GM13976 (cell line): ENCODE results near the gene NSMF.

Experiments used
- DNase-seq: peaks from one replicate; pipeline ENCODE4 v3.0.0; 2012; ENCODE audit warnings: low spot score
- in situ Hi-C: fragments of 300-500 bp; cut with MboI; formaldehyde crosslinking; loops from one replicate; pipeline ENCODE4 v1.12.0; 2022; ENCODE audit warnings: low sequenced_read_pairs, mixed read lengths, inconsistent platforms; ENCODE audit not compliant: unreplicated experiment
- TF ChIP-seq, protein P1 (sequence below): IDR thresholded peaks from 2 replicates; pipeline ENCODE4 v1.5.1; 2012; ENCODE audit warnings: borderline replicate concordance, mild to moderate bottlenecking; ENCODE audit not compliant: insufficient read depth; ENCODE audit errors: extremely low read depth, missing control alignments, control extremely low read depth

NSMF gene

DNA sequence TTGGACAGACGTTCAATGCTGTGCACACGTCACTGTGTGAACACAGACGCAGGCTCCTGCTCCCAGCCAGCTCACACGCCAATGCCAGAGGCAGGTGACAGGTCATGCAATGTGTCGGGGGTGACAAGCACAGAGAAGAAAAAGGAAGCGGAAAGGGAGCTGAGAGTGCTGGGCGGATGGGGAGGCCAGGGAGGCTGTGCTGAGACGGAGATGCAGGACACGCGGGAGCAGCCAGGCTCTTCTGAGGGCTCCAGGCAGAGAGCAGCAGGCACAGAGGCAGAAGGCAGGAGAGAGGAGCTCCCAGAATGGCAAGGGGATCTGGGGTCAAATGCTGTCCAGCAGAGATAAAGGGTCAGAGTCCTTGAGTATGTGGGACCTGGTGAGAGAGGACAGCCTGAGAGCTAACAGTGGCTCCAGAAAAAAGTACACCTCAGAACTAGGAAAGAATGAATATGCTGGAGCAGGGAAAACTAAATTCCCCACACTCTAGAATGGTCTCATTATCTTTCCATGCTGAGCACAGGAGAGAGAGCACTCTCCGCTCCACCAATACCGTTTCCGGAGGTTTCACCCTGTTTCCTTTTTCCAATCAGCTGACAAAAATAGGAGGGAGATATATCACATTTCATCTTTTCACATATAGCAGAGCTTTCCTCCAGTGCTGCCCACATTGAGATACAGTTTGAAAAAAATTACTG lies 32.8 kb upstream of the NSMF start:
- TF ChIP-seq, protein P1, sequence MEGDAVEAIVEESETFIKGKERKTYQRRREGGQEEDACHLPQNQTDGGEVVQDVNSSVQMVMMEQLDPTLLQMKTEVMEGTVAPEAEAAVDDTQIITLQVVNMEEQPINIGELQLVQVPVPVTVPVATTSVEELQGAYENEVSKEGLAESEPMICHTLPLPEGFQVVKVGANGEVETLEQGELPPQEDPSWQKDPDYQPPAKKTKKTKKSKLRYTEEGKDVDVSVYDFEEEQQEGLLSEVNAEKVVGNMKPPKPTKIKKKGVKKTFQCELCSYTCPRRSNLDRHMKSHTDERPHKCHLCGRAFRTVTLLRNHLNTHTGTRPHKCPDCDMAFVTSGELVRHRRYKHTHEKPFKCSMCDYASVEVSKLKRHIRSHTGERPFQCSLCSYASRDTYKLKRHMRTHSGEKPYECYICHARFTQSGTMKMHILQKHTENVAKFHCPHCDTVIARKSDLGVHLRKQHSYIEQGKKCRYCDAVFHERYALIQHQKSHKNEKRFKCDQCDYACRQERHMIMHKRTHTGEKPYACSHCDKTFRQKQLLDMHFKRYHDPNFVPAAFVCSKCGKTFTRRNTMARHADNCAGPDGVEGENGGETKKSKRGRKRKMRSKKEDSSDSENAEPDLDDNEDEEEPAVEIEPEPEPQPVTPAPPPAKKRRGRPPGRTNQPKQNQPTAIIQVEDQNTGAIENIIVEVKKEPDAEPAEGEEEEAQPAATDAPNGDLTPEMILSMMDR, result no peak
- no peak for DNase-seq
- in situ Hi-C loops, result no loop called here

DNA sequence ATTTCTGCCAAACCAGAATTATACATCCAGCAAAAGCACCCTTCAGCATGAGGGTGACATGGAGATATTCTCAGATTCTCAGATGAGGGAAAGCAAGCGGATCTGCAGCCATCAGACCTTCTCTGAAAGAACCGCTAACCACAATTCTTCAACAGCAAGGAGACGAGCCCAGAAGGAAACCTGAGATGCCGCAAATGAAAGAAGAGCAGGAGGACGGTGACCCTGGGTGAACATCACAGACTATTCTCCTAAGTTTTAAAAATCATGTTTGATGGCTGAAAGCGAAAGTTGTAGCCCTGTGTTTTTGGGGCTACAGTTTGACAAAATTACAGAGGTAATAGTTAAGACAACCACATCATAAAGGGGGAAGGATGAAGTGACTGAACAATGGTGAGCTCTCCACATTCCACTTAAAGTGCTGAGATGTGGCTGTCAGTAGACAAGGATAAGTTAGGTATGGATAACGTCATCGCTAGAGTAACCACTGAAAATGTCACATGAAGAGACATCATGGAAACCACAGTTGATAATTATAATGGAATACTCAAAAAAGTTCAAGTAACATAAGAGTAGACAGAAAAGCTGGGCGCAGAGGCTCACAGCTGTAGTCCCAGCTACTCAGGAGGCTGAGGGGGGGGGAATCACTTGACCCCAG lies 31.5 kb upstream of the NSMF start:
- DNase-seq, result no peak
- in situ Hi-C loops, result no loop called here
- TF ChIP-seq, protein P1, result no peak

DNA sequence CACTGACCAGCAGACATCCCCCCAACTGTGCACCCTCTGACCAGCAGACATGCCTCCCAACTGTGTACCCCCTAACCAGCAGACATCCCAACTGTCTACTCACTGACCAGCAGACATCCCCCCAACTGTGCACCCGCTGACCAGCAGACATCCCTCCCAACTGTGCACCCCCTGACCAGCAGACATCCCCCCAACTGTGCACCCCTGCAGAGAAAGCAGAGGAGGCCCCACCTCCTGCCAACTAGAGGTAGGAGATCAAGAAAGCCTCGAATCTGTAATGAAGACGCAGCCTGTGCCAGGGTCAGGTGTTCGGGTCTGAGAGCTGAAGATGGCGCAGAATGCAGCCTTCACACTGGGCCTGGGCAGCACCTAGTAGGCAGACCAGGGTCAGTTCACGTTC lies 29.8 kb upstream of the NSMF start:
- in situ Hi-C loops, result no loop called here
- no peak for DNase-seq
- TF ChIP-seq, protein P1, result no peak

DNA sequence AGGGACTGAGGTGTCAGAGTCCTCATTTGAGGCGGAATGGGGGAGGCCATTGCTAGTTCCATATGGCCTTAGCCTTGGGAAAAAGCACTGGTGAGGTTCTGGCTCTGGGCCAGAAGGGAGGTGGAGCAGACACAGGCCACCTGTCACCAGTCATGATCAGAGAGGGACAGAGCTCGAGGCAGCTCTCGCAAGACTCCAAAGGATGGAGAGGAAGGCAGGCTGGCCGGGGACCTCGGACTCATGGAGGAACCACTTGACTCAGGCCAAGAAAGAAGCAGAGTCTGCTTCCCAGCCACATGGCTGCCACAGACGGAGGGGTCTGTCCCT lies 29.2 kb upstream of the NSMF start:
- in situ Hi-C loops, result no loop called here
- DNase-seq, result no peak
- TF ChIP-seq, protein P1, result no peak

DNA sequence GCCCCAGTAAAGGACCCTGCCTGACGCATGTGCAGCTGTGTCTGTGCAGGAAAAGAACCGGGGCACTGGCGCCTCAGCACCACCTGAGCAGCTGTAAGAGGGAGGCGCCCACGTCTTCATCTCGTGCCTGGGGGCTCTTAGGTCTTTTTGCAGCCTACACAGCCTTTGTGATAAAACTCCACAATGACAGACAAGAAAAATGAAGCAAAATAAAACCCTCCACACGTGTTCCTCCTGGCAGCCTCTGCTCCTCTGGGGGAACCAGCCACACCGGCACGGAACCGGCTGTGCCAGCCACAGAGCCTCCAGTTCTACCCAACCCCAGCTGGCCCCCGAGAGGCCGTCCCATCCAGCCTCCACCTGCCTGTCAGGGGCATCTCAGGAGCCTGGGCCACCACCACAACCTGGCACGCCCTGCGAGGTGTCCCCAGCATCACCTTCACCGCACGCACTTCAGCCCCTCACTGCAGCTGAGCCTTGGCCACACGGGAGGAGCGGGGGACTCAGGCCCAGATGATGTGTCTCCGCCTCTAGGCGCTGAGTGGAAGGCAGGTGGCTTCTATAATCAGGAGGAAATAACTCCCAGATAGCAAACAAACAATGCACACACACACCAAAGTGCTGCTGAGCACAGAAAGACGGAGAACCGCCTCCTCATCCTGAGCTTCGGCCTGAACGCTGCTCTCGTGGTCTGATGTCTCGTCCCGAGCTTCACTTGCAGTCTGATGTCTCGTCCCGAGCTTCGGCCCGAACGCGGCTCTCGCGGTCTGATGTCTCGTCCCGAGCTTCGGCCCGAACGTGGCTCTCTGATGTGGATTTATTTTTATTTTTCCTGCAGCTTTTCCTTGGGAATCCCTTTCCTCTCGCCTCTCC lies 28.6 kb upstream of the NSMF start:
- TF ChIP-seq, protein P1, result no peak
- no peak for DNase-seq
- in situ Hi-C loops, result no loop called here

DNA sequence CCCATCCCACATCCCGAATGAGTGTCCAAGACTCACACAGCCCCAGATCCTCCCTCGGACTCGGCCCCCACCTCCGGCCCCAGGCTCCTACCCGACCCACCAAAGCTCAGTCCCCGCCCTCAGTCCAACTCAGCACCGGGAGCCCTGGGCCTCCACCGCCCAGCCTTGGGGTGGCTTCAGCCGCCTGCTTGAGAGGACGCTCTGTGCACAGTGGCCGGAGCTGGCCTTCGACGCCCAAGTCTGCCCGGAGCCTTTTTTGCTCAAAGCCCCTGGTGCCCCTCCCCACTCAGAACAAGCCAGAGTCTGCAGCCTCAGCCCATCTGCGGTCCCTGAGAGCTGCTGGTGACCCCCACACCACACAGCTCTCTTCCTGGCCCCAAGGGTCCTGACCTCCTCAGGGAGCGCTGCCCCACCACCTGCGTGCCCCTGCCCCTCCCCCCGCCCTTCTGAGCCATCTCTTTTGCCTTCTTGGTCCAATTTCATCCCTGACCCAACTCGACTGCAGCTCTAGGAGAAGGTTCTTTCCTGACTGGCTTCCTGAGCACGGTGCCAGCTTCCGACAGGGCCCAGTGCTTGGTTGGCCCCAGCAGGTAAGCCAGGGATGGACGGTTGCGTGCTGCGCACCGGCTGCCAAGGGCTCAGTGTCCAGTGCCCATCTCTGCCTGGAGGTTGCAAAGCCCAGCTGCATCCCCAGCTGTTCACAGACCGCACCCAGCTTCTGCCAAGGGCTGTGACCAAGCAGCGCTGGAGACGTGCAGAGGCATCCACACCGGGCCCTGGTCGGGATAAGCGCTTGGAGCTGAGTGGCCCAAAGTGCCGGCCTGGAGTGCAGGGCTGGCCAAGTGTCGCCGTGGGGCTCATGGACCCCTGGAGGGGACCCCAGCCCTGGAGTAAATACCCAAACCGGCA lies 27.7 kb upstream of the NSMF start:
- no peak for DNase-seq
- in situ Hi-C loops, result no loop called here
- TF ChIP-seq, protein P1, result no peak
